LNCAP (cell line): ENCODE data around the gene MAST4.

ENCODE experiments used
- TF ChIP-seq, protein P1 (sequence below): fragments of 450-650 bp; IDR thresholded peaks from 2 replicates; pipeline ENCODE4 v1.5.1; 2017; ENCODE audit warnings: mild to moderate bottlenecking

MAST4 gene

DNA sequence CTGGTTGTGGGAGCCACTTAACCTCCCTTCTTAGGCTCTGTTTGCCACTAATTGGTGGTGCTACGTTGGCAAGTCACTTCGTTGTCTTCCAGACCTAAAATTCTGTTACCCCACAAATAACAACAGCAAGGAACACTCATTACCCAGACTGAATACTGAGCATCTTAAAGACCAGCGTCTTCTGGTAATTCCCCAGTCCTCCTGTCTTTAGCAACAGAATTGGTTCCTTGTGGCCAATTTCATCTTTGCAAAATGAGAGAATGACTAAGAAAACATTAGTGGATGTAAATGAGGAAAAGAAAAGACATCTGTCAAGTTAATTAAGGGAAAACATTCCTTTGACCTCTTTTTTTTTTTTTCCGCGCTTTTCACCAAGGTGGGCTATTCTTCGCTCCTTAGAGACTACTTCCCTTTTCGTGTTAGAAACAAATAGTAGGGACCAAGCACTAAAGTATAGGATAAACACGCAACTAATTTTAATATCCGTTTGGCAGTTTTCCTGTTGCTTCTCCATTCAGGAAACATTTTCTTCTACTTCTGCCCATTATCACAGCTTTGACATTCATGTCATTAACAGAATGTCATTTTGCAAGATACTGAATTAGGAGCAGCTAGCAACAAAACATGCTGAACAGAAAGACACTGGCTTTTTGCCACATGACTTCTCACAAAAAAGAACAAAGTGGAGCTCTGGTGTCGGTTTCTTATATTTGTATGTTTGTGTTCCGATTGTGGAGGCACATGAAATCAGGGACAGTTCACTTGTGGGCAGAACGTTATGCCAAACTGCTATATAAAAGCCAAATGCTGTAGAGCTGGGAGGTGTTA, 446.2 kb downstream of the MAST4 start:
- TF ChIP-seq, protein P1, sequence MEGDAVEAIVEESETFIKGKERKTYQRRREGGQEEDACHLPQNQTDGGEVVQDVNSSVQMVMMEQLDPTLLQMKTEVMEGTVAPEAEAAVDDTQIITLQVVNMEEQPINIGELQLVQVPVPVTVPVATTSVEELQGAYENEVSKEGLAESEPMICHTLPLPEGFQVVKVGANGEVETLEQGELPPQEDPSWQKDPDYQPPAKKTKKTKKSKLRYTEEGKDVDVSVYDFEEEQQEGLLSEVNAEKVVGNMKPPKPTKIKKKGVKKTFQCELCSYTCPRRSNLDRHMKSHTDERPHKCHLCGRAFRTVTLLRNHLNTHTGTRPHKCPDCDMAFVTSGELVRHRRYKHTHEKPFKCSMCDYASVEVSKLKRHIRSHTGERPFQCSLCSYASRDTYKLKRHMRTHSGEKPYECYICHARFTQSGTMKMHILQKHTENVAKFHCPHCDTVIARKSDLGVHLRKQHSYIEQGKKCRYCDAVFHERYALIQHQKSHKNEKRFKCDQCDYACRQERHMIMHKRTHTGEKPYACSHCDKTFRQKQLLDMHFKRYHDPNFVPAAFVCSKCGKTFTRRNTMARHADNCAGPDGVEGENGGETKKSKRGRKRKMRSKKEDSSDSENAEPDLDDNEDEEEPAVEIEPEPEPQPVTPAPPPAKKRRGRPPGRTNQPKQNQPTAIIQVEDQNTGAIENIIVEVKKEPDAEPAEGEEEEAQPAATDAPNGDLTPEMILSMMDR, result no peak

DNA sequence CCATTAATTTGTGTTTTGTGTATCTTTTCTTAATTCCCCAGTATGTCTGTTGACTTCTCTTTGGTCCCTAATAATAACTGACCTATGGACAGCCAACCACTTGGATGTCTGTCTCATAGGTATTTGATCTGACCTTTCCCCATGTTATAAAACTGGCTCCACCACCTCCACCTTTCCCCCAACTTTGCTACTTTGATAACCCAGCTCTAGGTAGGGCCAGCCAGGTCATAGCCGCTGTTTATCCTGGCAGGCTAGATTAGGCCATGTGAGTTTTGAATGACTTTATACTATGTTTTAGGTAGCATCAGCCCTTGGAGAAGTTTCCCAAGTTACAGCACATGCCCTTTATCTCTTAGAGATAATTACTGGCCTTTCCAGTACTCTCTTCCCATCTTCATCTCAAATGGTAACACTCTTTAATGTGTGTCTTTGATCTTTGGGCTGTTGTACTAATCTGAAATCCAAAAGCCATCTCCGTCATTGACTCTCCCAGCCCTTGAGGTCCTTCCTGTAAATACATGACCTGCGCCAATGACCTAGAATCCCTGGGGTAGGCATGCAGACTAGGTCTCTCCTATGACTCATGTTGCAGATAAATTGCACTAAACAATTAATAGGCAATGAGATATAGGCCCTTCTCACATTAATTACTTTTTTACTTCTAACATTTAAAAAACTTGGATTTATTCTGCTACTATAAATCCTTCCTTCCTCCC, 447.8 kb downstream of the MAST4 start:
- TF ChIP-seq, protein P1, result no peak

DNA sequence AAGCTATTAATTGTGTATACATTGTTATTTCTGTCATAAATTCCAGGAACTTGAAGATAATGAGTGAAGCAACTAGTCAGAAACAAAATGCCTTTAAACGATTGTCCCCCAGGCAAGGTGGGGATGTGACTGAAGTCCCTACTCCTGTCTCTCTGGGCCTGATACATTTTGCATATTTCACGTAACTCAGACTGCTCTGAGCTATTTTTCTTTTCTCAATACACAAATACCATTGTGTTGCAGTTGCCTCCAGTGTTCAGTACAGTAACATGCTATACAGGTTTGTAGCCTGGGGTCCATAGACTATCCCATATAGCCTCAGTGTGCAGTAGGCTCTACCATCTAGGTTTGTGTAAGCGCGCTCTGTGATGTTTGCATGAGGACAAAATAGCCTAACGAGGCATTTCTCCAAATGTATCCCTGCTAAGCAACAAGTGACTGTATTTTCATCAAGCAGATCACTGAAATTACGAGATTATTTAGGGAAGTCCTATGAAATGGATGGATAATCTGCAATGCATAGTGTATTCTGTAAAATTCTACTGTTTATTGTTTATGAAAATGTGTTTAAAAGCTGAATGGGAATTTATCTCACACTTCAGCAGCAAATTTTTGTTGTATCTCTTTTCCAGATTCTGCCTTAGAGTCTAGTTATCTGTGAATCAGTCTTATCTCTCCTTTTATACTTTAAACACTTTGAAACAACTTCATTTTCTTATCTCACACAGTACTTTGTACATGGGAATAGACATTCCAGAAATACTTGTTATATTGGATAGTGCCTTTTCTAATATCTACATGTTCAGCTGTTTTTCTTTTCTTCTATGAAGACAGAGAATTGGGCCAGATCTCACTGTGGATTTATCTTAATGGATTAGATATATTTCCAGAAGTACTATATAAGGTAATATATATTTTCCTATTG, 449.9 kb downstream of the MAST4 start:
- TF ChIP-seq, protein P1, result no peak

DNA sequence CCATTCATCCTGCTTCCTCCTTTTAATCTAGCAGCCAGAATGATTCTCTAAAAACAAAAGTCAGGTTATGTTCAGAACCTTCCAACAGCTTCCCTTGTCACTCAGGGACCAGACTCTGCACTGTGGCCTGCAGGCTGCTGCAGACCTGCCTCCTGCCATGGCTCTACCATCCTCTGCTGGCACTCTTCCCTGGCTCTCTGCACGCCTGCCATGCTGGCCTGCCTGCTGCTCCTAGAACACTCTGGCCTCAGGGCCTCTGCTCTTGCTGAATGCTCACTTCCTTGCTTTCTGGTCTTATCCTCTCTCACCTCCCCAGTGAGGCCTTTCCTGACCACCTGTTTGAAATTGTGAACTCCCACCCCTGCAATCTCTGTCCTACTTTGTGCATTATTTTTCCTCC, 451.0 kb downstream of the MAST4 start:
- TF ChIP-seq, protein P1, result no peak

DNA sequence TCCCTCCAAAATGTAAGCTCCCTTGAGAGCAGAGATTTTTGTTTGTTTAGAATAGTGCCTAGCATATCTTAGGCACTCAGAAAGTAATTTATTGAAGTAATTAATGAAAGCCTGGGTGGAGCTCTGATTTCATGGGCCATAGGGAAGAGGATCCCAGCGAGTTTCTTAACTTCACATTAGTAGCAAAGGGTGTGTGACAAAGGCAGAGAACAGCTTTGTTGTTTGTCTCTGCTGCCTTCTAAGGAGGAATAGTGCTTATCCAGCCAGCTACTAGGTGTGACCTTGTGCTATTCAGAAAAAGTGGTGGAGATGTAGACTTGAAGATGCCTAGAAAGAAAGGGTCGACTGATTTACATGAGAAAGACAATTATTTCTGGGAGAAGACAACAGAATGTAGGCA, 451.4 kb downstream of the MAST4 start:
- TF ChIP-seq, protein P1, result no peak

DNA sequence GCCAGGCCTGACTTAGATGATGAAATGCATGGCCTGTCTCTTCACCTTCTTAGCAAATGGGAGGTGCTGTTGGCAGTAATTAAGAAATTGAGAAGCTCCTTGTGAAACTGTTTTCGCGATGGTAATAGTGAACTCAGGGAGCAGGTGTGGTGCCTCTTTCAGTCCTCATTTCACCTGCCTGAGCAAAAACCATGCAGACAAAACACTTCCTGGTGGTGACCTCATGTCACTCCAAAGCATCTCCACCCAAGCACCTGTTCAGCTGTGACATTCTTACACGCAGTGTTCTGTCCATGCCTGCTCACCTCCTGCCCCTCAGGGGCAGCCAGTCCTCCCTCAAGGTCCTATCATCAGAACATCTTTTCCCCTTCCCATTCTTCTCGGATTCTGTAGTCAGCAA, 453.9 kb downstream of the MAST4 start:
- TF ChIP-seq, protein P1, result no peak

DNA sequence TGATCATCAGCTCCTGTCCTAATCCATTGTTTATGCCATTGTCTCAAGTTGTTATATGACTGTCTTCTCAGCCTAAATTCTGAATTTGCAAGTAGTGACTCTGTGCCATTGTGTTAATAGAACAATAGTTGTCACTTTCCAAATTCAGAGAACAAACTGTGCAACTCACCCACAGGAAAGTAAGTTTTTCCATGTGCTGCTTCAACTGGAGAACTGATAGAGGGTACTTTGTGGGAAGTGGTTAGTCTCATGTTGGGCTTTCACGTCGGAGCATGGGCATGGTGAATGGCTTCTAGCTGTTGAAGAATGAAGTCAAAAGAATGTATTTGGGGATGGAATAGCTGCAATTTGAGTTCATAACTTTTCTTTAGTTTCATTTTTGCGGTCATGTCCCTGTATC, 454.4 kb downstream of the MAST4 start:
- TF ChIP-seq, protein P1, result no peak
